ENCODE data around the gene EMCN.

- TF ChIP-seq POLR2A (IDR thresholded peaks at IDR 0.05) (no peak), CTCF (IDR thresholded peaks at IDR 0.05 in 8 of 11, conservative IDR thresholded peaks at IDR 0.05 in 3 of 11) (no peak), POLR2AphosphoS5 (IDR thresholded peaks at IDR 0.05) (no peak)
These were observed 8.4 kb downstream of the EMCN start for GRCh38 chr4:100509386-100509785.

Data from spleen (tissue), 7 donors.